Measurements from ENCODE around the gene SH3RF3. TPM values are rescaled to one million over a fixed set of nuclear protein-coding genes. Genes with fewer than 3 reads are reported as not detected.

The SH3RF3 gene
- total RNA-seq, 2 donors from 2014 or later: 1.3 to 5.6 TPM

DNA sequence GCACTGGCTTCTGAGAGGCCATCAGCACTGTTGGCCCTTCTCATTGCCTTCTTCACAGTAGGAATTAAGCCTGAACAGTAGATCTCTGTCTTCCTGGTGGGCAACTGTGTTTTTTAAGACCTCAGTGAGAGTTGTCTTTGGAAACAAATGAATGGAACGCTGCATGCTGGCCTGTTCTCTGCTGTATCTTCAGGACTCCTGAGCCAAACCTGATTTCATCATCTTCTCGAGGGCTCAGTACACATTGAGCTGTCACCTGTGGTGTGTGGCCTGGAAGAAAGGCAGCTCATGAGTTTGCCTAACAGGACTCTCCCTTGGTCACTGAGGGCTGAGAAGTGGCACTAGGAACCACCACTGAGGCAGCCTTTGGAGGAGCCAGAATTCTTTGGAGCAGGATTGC lies 39.7 kb downstream of the SH3RF3 start:
- 59 to 64% methylated on average over 2 of the region's 2 CpGs for WGBS, 2 donors
- intact Hi-C loops (cut with DNase I): no loop called here
- H3K27ac ChIP-seq: no peak overlapping the region
- no peak for ATAC-seq
- no peaks in the 10 kb centered on the region for H3K36me3 ChIP-seq (replicated peaks in 1 of 2; ENCODE audit: insufficient read depth in 1 of 2, low read depth in 2 of 2)
- TF ChIP-seq, protein P1, sequence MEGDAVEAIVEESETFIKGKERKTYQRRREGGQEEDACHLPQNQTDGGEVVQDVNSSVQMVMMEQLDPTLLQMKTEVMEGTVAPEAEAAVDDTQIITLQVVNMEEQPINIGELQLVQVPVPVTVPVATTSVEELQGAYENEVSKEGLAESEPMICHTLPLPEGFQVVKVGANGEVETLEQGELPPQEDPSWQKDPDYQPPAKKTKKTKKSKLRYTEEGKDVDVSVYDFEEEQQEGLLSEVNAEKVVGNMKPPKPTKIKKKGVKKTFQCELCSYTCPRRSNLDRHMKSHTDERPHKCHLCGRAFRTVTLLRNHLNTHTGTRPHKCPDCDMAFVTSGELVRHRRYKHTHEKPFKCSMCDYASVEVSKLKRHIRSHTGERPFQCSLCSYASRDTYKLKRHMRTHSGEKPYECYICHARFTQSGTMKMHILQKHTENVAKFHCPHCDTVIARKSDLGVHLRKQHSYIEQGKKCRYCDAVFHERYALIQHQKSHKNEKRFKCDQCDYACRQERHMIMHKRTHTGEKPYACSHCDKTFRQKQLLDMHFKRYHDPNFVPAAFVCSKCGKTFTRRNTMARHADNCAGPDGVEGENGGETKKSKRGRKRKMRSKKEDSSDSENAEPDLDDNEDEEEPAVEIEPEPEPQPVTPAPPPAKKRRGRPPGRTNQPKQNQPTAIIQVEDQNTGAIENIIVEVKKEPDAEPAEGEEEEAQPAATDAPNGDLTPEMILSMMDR (IDR thresholded peaks at IDR 0.05): no peak
- TF ChIP-seq POLR2A (IDR thresholded peaks at IDR 0.05): no peak
- H3K9me3 ChIP-seq: no peaks in the 10 kb centered on the region
- no peak for DNase-seq
- no peaks in the 10 kb centered on the region for H3K27me3 ChIP-seq
- no peak overlapping the region for H3K4me3 ChIP-seq
- peaks cover 5% of the 10 kb centered on the region for H3K4me1 ChIP-seq

DNA sequence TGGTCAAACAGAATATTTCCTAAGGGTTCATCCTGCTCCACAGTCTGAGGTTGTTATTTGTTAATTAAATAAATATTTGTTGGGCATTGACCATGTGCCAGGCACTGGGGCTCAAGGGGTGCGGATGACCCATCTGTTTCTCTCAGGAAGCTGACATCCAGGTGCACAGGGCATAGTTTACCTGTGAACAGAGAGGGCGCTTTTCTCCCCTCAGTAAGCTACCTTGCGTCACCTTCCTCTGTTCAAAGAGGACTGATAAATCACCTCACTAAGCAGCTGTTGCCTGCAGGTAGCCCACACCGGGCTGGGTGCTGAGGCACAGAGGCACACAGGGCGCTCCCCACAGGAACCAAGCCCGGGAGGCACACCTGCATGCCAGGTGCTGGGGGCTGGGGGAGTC lies 41.6 kb downstream of the SH3RF3 start:
- ATAC-seq: no peak

DNA sequence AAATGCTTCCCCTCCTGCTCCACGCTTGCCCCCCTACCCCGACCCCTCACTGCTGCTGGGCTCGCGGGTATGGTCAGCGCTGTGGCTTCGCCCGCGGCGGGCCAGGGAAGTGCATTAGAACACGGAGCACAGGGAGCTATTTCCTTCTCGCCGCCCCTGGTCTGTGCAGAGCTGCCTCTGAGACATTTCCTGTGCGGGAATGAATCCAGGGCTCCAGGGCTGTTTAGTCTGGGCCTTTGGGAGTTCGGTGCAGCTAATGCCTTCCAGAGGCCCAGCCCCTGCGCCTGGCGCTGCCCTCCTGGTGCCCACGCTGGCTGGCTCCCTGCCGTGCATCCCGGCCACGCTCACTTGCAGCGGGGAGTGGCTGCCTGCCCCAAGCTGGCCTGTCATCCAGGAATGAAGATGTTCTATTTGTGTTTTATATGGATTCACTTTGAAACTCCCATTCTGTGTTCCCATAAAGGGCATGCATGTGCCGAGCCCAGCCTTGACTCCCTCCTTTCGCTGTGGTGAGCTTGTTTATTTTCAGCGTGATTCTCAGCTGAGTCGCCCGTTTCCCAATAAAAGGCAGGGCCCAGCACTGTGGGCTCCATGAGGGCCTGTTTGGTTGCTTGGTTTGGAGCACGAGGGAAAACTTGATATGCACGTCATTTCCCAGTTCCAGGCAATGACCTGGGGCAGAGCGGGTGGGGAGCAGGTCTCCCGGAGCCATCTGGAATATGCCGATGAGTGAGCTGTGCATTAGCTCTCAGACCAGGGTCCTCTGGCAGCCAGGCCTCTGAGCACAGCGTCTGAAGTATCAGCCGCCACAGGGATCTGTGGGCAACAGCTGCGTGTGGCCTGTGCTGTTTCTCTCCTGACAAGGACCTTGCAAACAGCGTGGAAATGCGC lies 42.7 kb downstream of the SH3RF3 start:
- H3K4me1 ChIP-seq: no peaks in the 10 kb centered on the region
- WGBS, 2 donors: 63 to 65% methylated on average over 24 to 36 of the region's 36 CpGs
- intact Hi-C loops (cut with DNase I): no loop called here

More for the DNA sequence above, 41.6 kb downstream of the SH3RF3 start:
- intact Hi-C loops (cut with DNase I): no loop called here
- Histone ChIP-seq H3K36me3 (replicated peaks in 1 of 2; ENCODE audit: insufficient read depth in 1 of 2, low read depth in 2 of 2) (no peaks in the 10 kb centered on the region), H3K9me3 (no peaks in the 10 kb centered on the region), H3K4me3 (no peak overlapping the region), H3K4me1 (peaks cover 4% of the 10 kb centered on the region), H3K27me3 (no peaks in the 10 kb centered on the region), H3K27ac (no peak overlapping the region)
- no peak for TF ChIP-seq POLR2A (IDR thresholded peaks at IDR 0.05)
- TF ChIP-seq, protein P1 (IDR thresholded peaks at IDR 0.05): no peak
- DNase-seq: no peak
- 51 to 53% methylated on average over 4 to 6 of the region's 6 CpGs for WGBS, 2 donors

DNA sequence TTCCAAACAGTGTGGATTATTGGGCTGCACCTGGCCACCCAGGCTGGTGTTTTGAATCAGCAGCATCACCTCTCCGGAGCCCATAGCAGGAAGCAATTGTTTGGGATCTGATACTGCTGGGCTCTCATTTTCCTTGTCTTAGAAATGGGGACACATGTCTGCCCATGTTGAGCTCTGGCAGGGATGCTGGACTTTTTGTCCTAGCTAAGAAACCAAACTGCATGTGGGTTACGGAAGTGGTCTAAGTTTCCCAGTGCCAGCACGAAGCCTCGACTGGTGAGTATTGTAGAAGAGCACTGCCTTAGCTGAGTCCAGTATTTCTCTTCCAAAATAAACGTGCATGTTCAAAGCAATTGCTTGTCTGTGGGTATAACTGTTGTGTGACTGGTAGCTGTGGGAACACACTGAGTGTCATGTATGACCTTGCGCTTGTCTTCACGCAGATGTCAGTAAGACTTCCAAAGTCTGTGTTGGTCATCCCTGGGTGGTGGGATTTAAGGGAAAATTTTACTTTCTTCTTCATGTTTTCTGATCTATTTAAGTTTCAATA lies 43.6 kb downstream of the SH3RF3 start:
- 63 to 68% methylated on average over 7 of the region's 7 CpGs for WGBS, 2 donors

More for the DNA sequence above, 42.7 kb downstream of the SH3RF3 start:
- Histone ChIP-seq H3K27ac (peak overlapping the region in 2 of 4 donors; percentile 19 to 50), H3K27me3 (no peaks in the 10 kb centered on the region), H3K9me3 (no peaks in the 10 kb centered on the region), H3K36me3 (replicated peaks in 1 of 2; ENCODE audit: insufficient read depth in 1 of 2, low read depth in 2 of 2) (no peaks in the 10 kb centered on the region), H3K4me3 (no peak overlapping the region)
- ATAC-seq: peak; percentile 54
- DNase-seq: peak in 2 of 4 donors; percentile 22 to 39
- TF ChIP-seq, protein P1 (IDR thresholded peaks at IDR 0.05): no peak
- TF ChIP-seq POLR2A (IDR thresholded peaks at IDR 0.05): no peak

More for the DNA sequence above, 43.6 kb downstream of the SH3RF3 start:
- DNase-seq (no peak), ATAC-seq (no peak)
- Histone ChIP-seq H3K9me3 (no peaks in the 10 kb centered on the region), H3K4me3 (no peak overlapping the region), H3K36me3 (replicated peaks in 1 of 2; ENCODE audit: insufficient read depth in 1 of 2, low read depth in 2 of 2) (no peaks in the 10 kb centered on the region), H3K4me1 (peaks cover 9% of the 10 kb centered on the region), H3K27ac (no peak overlapping the region), H3K27me3 (no peaks in the 10 kb centered on the region)
- intact Hi-C loops (cut with DNase I): no loop called here
- TF ChIP-seq, protein P1 (IDR thresholded peaks at IDR 0.05): no peak
- TF ChIP-seq POLR2A (IDR thresholded peaks at IDR 0.05): no peak
